Measurements from ENCODE around the gene MTMR2. TPM values are rescaled to one million over a fixed set of nuclear protein-coding genes. Genes with fewer than 3 reads are reported as not detected.

The MTMR2 gene
- total and polyA plus RNA-seq, 2 donors (not counting 3 experiments of a cell fraction or from before 2014, with no cell fraction given) = 19.5 to 49.5 TPM

DNA sequence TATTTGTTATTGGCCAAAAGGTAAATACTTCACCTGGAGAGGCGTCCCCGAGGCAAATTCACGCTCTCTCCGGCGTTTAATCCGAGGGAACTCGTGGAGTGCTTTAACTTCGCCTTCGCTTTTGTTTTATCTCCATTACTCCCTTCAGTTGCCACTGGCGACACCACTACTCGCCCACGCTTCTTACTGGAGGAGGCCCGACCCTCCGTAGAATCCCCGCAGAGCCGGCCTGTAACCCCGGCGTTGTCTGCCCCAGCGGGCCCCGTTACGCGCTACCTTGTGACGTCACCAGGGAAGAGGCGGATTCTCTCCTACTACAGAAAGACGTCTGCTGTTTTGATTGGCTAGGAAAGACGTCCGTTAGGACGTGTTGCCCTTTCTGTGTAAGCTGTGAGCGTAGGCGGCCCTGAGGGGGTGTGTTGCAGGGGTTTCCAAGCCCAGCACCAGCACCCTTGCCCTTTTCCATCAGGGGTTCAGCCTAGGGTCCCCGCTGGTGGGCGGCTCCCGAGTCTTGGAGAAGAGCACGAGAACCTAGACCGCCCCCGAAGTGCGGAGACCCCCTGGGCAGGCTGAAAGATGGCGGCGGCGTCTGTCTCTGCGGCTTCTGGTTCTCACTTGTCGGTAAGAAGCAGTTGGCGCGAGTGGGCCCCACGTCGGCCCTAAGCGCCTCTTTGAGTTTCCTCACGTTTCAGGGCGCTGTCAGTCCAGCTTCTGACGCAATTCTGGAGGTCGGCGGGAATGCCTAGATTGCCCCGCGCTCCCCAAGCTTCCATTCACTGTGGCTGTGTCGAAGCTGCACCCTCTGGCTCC, 133.6 kb downstream of the MTMR2 start, which contains the start of gene CEP57:
TSS of gene CEP57 (plus strand) at position 376 of the 810 bp plus-strand sequence. CDS start at position 577, 201 bp downstream.
- H3K4me3 ChIP-seq (replicated peaks in 1 of 3; ENCODE audit: insufficient read depth in 1 of 3, low read depth in 1 of 3, low read length in 3 of 3) = peak within 1 kb of the TSS; percentile 75 to 85 (median 84)
- peaks cover 21% of the 10 kb centered on the region for H3K4me1 ChIP-seq (ENCODE audit: control insufficient read depth, extremely low read depth, insufficient read depth, low read length)
- H3K9me1 ChIP-seq (replicated peaks; ENCODE audit: control insufficient read depth, extremely low read depth, insufficient read depth, low read length) = no peaks in the 10 kb centered on the region
- no peaks in the 10 kb centered on the region for H4K20me1 ChIP-seq (replicated peaks; ENCODE audit: control insufficient read depth, extremely low read depth, insufficient read depth, low read length)
- ChIA-PET POLR2A (interaction anchor here (1.3 kb wide), 1 partner anchor 9 kb away, joined by 3 read pairs; no protein-coding TSS in a partner anchor), CTCF (interaction anchor here (0.8 to 7.1 kb wide), 13 partner anchors 9 to 641 kb away, joined by 3 to 40 read pairs (median 4); partner anchors contain the start of genes CCDC82, JRKL and MAML2)
- intact Hi-C loops (cut with micrococcal nuclease) = loop anchor here (1.0 to 2.0 kb wide), 4 partner anchors 134 to 817 kb away; partner anchors contain the start of genes CWC15, JRKL, KDM4D and MTMR2
- BruUV-seq (replicated peaks) = TSS peak; percentile 53
- peaks cover 4 to 7% of the 10 kb centered on the region in 2 experiments for H3K36me3 ChIP-seq (ENCODE audit: control insufficient read depth in 2 of 2, extremely low read depth in 1 of 2, insufficient read depth in 2 of 2, low read length in 2 of 2)
- peak within 1 kb of the TSS; percentile 88 for H2AFZ ChIP-seq (ENCODE audit: low read depth, low read length)
- no peaks in the 10 kb centered on the region for H3K9me3 ChIP-seq (replicated peaks; ENCODE audit: control insufficient read depth, insufficient read depth, low read length)
- H3K4me2 ChIP-seq (ENCODE audit: insufficient read depth, low read length) = peak within 1 kb of the TSS; percentile 90
- H3K27me3 ChIP-seq (ENCODE audit: control insufficient read depth in 2 of 2, insufficient read depth in 2 of 2, low read length in 2 of 2) = no peaks in the 10 kb centered on the region
- dilution Hi-C loops (cut with MboI; ENCODE audit: extremely low pct_ligation_motif_present, low sequenced_read_pairs) = no loop called here
- peak within 1 kb of the TSS; percentile 90 for H3K27ac ChIP-seq (ENCODE audit: insufficient read depth, low read depth, low read length)
- DNase-seq (ENCODE audit: low read depth, low spot score) (peak; percentile 97), FAIRE-seq (peak; percentile 82)
- peak within 1 kb of the TSS; percentile 88 for H3K9ac ChIP-seq (replicated peaks; ENCODE audit: extremely low read depth, insufficient read depth, low read length)
- peak; percentile 35 for TF ChIP-seq JUN (IDR thresholded peaks at IDR 0.05; ENCODE audit: borderline replicate concordance, insufficient read depth, insufficient read length, low read depth)
- TF ChIP-seq MAX (IDR thresholded peaks at IDR 0.05; ENCODE audit: insufficient read depth, insufficient read length) = no peak
- TF ChIP-seq POLR2AphosphoS5 (IDR thresholded peaks at IDR 0.05; ENCODE audit: insufficient read depth, low read depth, low read length) = peak; percentile 5
- peak; percentile 79 for TF ChIP-seq POLR2A (IDR thresholded peaks at IDR 0.05; ENCODE audit: low read depth, low read length)
- peaks cover 50% of the 10 kb centered on the region for H3K79me2 ChIP-seq (ENCODE audit: control insufficient read depth, insufficient read depth, low read length)

Measured in endothelial cell of umbilical vein (primary cell).